ENCODE measurements around the gene LMAN2.

LMAN2 gene

DNA sequence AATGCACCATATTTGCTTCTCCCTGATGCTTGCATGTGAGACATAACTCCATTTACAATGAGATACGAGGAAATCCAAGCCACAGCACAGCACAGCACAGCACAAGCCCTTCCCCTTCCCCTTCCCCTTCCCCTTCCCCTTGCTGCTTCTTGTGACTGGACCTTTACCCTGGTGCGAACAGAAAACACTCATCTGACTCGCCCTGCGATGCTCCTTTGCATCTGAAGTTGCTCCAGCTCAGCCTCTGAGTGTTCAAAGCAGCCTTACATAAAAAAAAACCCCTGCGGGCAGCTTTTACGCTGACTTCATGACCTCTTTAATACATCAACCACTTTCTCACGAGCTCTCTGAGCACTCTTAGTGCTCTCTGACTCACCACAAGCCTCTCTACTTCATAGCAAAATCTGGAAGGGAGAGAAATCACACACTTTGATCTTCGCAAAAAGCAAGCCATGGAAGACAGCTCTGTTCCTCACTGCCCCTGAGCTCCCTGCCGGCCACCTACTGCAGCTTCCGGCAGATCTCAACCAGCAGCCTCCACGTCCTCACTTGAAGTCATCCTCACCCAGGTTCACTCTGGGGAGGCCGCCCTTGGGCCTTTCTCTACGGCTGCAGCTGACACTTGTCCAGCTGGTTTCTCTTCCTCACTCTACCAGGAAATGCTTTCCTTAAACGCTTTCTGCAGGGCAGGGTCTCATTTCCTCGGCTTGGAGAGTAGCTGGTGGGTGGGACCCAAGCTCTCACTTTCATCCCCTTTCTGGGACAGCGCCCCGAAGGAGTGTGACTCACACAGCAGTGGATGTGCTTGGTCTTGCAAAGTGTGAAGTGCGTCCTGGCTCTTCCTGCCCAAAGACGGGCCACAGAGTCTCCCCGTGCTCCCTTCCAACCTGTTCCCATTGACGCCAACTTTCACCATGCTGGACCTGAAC lies 38.0 kb upstream of the LMAN2 start:
- H3K9me3 ChIP-seq (replicated peaks; ENCODE audit: insufficient read depth, low read length) = no peaks in the 10 kb centered on the region
- H2AFZ ChIP-seq (ENCODE audit: low read length) = no peak overlapping the region
- no peak overlapping the region for H3K9ac ChIP-seq (ENCODE audit: low read length)
- H3F3A ChIP-seq (ENCODE audit: insufficient read depth, low read length) = no peaks in the 10 kb centered on the region
- no peaks in the 10 kb centered on the region for H3K4me1 ChIP-seq (ENCODE audit: low read length)
- DNase-seq = no peak
- H3K4me3 ChIP-seq (ENCODE audit: low read length) = no peak overlapping the region
- H3K9me2 ChIP-seq (replicated peaks; ENCODE audit: insufficient read depth, low read length) = no peaks in the 10 kb centered on the region
- H3K79me2 ChIP-seq (ENCODE audit: low read length) = no peaks in the 10 kb centered on the region
- TF ChIP-seq EZH2 (optimal IDR thresholded peaks at IDR 0.05; ENCODE audit: low read depth, low read length) (no peak), CTCF (IDR thresholded peaks at IDR 0.05; ENCODE audit: low read length) (no peak), EZH2phosphoT487 (IDR thresholded peaks at IDR 0.05; ENCODE audit: low read length) (no peak)
- H4K20me1 ChIP-seq (ENCODE audit: insufficient read depth, low read length) = no peaks in the 10 kb centered on the region
- H3K36me3 ChIP-seq (replicated peaks; ENCODE audit: insufficient read depth, low read length) = no peaks in the 10 kb centered on the region
- no peak overlapping the region for H3K4me2 ChIP-seq (ENCODE audit: low read depth, low read length)
- no peak overlapping the region for H3K27ac ChIP-seq (ENCODE audit: low read length)
- peaks cover 30% of the 10 kb centered on the region for H3K27me3 ChIP-seq (replicated peaks; ENCODE audit: insufficient read depth, low read length)

DNA sequence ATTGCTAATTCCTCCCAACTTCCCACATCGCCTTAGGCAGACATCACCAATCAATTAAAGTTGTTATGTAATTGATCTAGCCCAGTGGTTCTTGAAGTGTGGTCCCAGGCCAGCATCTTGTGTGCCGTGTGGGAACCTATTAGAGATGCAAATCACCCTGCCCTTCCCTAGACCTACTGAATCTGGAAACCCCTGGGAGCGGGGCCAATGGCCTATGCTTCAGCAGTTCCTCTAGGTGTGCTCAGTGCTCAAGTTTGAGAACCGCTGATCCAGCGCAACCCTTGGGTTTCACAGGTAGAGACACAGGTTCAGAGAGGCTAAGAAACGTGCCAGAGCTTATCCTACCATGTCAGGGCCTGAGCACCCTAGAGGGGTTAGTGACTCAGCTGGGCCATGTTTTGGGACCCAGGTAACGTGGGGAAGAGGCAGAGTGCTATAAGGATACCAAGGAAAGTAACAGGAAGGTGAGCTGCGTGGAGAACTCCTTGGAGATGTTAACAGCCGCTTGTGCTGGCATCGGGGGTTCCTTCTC lies 37.1 kb upstream of the LMAN2 start:
- Histone ChIP-seq H3K9ac (ENCODE audit: low read length) (no peak overlapping the region), H3K4me2 (ENCODE audit: low read depth, low read length) (no peak overlapping the region)

GRCh38 chr5:177387405-177387804 lies 35.9 kb upstream of the LMAN2 start:
- no peak for DNase-seq
- H3F3A ChIP-seq (ENCODE audit: insufficient read depth, low read length) = no peaks in the 10 kb centered on the region
- peaks cover 45% of the 10 kb centered on the region for H3K27me3 ChIP-seq (replicated peaks; ENCODE audit: insufficient read depth, low read length)
- no peaks in the 10 kb centered on the region for H3K4me1 ChIP-seq (ENCODE audit: low read length)
- no peak overlapping the region for H3K4me2 ChIP-seq (ENCODE audit: low read depth, low read length)
- TF ChIP-seq EZH2 (optimal IDR thresholded peaks at IDR 0.05; ENCODE audit: low read depth, low read length) (no peak), EZH2phosphoT487 (IDR thresholded peaks at IDR 0.05; ENCODE audit: low read length) (no peak), CTCF (IDR thresholded peaks at IDR 0.05; ENCODE audit: low read length) (no peak)
- H3K9me2 ChIP-seq (replicated peaks; ENCODE audit: insufficient read depth, low read length) = no peaks in the 10 kb centered on the region
- H3K4me3 ChIP-seq (ENCODE audit: low read length) = no peak overlapping the region
- H3K36me3 ChIP-seq (replicated peaks; ENCODE audit: insufficient read depth, low read length) = no peaks in the 10 kb centered on the region
- no peaks in the 10 kb centered on the region for H4K20me1 ChIP-seq (ENCODE audit: insufficient read depth, low read length)
- no peak overlapping the region for H3K27ac ChIP-seq (ENCODE audit: low read length)
- H3K79me2 ChIP-seq (ENCODE audit: low read length) = no peaks in the 10 kb centered on the region
- no peaks in the 10 kb centered on the region for H3K9me3 ChIP-seq (replicated peaks; ENCODE audit: insufficient read depth, low read length)
- no peak overlapping the region for H2AFZ ChIP-seq (ENCODE audit: low read length)
- no peak overlapping the region for H3K9ac ChIP-seq (ENCODE audit: low read length)

More for the DNA sequence above, 37.1 kb upstream of the LMAN2 start:
- Histone ChIP-seq H3F3A (ENCODE audit: insufficient read depth, low read length) (no peaks in the 10 kb centered on the region), H3K36me3 (replicated peaks; ENCODE audit: insufficient read depth, low read length) (no peaks in the 10 kb centered on the region), H4K20me1 (ENCODE audit: insufficient read depth, low read length) (no peaks in the 10 kb centered on the region), H3K79me2 (ENCODE audit: low read length) (no peaks in the 10 kb centered on the region), H3K4me3 (ENCODE audit: low read length) (no peak overlapping the region), H3K27me3 (replicated peaks; ENCODE audit: insufficient read depth, low read length) (peaks cover 39% of the 10 kb centered on the region), H3K27ac (ENCODE audit: low read length) (no peak overlapping the region), H3K9me2 (replicated peaks; ENCODE audit: insufficient read depth, low read length) (no peaks in the 10 kb centered on the region), H3K4me1 (ENCODE audit: low read length) (no peaks in the 10 kb centered on the region), H2AFZ (ENCODE audit: low read length) (no peak overlapping the region), H3K9me3 (replicated peaks; ENCODE audit: insufficient read depth, low read length) (no peaks in the 10 kb centered on the region)
- no peak for TF ChIP-seq EZH2phosphoT487 (IDR thresholded peaks at IDR 0.05; ENCODE audit: low read length)
- TF ChIP-seq CTCF (IDR thresholded peaks at IDR 0.05; ENCODE audit: low read length) = no peak
- TF ChIP-seq EZH2 (optimal IDR thresholded peaks at IDR 0.05; ENCODE audit: low read depth, low read length) = no peak
- DNase-seq = no peak
